Raji (cell line): ENCODE results near the gene FBXL16.

Experiments used
- POLR2A ChIP-seq: IDR thresholded peaks from 2 replicates; pipeline ENCODE4 v1.6.1; 2011; ENCODE audit warnings: low read depth, low read length, control low read depth; ENCODE audit not compliant: insufficient read depth

FBXL16 gene

DNA sequence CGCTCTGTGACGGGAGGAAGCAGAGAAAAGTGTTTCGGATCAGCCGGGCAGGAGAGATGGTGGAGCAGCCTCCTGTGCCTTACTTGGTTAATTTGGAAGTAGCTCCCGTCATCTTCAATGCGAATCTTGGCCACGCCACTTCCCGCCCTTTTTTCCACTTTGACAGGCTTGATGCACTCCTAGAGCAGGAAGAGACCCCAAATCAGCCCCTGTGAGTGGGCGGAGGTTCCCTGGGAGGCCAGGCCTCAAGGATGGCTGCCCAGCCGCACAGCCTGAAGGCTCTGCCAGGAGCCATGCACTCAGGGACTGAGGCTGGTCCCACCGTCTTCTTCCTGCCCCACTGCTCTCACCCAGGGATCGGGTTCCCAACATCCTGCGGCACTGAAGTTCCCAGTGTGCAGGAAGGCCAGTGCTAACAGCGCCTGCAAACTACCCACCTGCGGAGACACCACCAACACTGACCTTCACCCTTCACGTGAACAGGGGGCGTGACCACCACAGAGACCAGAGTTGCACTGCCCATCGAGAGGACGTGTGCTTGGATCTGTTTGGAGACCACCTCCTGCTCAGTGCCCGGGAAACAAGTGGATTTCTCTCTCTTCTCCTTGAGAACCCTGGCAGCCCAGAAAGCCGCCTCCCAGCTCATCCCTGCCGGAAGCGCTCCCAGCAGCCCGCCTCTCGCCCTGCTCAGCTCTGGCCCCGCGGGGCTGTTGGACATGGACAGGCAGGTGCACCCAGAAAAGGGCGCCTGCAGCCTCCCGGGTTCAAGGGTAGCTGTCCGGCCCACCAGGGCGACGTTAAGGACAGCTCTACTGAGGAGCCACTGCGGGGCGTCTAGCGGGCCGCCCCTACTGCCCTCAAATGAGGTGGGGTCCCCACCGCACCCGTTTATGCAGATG lies 34.2 kb upstream of the FBXL16 start:
- no peak for TF ChIP-seq POLR2A

DNA sequence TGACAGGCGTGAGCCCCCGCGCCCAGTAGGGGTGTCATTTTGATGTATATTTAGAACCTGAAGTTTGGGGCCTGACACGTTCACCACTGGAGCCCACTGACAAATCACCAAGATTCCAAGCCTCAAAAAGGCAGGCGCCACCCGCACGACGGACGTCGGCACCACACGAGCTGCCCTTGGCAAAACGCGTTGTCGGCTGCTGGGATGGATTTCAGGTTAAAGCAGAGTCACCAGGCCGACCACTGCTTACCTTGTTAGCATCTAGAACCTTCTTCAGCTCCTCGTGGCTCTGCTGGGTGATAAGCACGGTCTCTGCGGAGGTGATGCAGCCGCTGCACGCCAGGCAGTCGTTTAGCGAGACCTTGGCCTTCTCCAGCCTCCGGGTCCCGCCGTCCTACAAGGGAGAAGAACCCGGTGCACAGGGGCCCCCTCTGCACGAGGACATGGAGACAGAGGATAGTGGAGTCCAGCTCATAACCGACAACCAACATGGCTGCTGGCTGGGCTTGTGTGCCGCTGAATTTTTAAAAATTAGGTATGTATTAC lies 31.4 kb upstream of the FBXL16 start:
- TF ChIP-seq POLR2A: no peak

DNA sequence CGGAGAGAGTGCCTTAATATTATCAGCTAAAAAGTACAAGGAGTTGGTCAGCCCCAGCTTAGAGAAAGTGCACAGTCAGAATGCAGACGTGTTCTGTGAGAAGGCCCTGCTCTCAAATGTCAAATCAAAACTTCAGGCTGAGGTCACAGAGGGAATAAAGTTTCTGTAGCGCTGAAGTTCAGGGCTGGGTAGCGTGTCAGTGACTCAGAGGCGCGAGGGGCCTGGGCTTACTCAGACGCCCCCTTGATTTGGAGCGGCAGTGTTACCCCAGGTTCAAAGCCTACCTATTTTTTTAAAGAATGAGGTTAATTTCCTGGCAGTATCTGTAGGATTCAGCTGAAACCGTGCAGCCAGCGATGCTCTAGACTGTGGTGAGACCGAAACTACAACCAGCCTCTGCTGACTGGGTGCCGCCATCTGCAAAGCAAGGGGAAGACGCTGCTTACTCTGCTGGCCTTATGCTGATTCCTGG lies 30.4 kb upstream of the FBXL16 start:
- TF ChIP-seq POLR2A: no peak

DNA sequence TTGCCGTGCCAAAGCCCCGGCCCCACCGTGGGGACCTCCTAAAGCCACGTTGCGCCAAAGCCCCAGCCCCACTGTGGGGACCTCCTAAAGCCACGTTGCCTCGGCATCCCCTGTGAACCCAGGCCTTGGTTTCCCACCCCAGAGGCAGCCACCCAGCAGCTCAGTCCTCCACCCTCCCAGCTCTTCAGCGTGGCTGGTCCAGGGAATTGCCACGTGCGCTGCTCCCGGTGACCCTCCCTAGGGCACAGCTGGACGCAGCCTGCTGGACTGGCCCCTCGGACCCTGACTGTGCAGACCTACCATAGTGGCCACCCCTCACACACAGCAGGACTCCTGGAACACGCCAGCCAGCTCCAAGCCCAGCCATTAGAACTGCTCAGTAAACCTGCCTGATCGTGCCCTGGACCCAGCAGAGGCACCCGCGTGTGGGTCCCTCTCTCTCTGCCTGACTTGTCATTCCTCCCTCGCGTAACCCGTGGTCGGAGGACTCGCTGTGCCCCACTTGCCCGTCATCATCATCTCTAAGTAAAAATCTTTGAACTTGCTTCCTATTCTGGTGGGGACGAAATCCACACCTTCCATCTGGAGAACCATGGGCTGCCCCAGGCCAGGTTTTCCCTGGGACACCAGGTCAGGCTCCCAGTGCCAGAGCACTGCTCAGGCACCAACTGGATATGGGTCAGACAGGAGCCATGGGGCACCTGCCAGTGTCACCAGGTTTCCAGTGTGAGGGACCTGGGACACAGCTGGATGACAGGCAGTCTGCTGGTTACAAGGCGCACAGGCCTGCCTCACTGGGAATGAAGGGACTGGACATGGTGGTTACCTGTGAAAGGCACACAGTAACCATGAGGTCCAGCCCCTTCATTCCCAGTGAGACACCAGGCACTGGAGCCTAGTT lies 29.6 kb upstream of the FBXL16 start:
- TF ChIP-seq POLR2A: no peak

DNA sequence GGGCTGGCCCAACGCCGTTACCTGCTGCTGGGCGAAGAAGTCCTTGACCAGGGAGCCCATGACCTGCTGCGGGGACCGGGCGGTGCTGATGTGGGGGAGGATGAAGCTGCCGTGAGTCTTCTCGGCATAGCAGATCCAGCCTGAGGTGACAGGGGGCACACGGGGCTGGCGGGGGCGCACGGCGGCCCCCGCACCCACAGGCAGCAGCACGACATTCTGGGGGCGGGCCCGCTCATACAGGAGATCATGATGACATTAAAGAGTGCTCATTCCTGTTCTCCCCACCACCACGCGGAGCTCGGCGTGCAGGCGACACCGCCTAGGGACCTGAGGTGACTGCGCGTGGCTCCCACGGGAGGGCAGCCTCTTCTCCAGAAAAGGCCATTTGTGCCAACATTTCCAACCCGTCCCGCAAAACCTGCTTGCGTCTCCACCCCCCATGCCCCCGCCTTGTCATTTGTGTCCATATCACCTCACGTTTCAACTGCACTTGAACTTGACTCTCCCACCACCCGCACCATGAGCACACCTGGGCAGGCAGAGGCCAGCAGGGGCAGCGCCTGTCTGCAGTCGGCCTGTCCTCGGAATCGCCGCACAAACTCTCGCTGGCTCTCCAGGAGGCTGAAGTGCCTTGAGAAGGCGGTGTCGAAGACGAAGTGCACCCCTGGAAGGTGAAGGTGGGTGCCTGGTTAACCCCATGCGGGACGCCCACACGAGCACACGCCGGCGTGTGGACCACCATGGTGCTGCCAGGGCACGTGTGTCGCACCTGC lies 28.8 kb upstream of the FBXL16 start:
- TF ChIP-seq POLR2A: no peak

DNA sequence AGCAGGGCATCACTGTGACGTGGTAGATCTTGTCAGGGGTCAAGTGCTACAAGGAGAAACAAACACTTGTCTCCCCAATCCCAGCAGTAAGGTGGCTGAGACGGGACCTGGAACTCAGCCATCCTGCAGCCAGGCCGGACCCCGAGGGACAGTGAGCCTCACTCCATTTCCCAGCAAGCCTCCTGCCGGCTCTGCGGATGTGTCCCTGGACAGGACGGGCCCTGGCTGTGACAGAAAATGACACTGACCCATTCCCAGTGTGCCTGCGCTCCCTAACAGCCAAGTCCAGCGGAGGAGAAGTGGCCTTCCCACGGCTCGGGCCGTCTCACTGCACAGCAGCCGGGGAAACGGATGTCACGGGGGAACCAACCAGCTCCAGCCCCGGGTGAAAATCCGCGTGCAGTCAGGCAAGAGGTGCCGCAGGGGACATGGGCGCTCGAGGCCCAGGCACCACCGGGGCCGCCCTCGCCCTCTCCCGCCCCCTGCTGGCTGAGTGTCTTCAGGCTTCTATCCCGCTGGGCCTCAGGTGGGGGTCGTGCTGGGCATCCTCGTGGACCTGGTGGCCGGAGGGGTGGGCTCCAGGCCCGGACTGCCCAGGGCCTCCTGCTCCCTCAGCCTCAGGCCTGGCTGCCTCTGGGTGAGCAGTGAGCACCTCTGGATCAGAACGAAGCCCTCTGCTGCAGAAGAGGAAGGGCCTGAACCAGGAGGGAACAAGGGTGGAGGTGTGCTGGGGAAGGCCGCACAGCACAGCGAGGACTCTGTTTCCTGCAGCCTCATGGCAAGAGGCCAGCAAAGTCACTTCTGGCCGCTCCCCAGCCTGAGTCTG lies 28.0 kb upstream of the FBXL16 start:
- TF ChIP-seq POLR2A: no peak

DNA sequence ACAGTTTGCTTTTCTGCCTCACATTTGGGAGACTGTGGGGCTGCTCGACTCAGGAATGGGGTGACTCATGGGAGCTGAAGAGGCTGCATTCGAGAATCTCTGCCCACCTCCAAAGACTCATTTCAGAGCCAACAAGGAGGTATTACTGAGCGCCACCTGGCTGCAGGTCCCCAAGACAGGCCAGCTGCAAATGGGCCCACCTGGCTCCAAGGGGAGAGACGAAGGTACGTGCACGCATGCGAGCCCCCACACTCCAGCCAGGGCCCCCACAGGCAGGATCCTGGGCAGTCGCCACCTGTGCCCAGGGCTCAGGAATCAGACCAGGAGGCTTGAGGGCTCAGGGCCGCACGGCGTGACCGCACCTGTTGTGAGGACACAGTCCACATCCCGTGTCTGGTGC lies 27.3 kb upstream of the FBXL16 start:
- no peak for TF ChIP-seq POLR2A

DNA sequence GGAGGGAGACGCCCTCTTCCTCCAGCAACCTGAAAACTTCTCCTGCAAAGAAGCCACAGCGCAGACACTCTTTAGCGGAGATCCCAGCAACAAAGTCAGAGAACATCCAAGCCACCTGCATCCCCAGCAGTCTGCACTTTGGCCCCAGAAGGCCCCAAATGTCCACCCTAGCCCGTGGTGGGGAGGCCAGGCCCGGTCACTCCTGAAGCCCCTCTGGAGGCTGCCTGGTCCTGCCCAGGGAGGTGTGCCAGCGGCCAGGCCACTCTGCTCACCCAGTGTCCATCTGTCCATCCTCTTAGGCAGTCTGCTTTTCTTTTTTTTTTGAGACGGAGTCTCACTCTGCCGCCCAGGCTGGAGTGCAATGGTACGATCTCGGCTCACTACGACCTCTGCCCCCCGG lies 26.7 kb upstream of the FBXL16 start:
- no peak for TF ChIP-seq POLR2A

DNA sequence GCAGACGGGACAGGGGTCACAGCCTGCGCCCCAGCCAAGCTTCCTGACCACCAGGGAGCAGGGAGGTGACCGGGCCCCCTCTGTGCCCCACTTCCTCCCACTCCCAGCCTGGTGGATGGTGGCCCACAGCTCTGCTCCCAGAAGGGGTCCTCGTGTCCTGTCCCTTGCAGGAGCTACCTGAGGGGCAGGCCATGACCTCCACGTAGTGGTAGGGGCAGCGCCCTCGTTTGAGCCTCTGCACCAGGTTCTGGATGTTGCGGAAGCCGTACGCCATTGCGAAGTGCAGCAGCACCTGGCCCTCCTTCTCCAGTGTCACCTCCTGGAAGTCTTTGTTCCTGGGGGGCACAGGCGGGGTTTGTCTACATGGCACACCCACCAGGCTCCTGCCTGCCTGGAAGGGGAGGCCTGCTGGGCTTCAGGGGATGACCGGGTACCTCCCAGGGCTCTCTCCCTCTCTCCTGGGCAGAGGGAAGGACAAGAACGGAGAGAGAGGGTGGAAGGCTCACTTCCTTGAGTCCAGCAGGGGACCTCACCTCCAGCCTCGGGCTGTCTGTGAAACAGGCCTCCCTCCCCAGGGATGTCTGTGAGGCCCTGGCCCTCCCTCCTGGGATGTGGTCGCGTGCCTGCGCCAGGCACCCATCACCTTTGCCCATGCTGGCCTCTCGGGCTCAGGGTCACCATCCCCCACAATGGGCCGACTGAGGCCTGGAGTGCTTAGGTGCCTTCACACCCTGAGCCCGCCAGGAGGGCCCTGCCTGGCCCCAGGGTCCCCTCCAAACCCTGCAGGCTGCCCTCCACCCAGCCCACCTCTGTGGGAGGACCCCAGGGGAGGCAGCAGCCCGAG lies 25.3 kb upstream of the FBXL16 start:
- TF ChIP-seq POLR2A: no peak

DNA sequence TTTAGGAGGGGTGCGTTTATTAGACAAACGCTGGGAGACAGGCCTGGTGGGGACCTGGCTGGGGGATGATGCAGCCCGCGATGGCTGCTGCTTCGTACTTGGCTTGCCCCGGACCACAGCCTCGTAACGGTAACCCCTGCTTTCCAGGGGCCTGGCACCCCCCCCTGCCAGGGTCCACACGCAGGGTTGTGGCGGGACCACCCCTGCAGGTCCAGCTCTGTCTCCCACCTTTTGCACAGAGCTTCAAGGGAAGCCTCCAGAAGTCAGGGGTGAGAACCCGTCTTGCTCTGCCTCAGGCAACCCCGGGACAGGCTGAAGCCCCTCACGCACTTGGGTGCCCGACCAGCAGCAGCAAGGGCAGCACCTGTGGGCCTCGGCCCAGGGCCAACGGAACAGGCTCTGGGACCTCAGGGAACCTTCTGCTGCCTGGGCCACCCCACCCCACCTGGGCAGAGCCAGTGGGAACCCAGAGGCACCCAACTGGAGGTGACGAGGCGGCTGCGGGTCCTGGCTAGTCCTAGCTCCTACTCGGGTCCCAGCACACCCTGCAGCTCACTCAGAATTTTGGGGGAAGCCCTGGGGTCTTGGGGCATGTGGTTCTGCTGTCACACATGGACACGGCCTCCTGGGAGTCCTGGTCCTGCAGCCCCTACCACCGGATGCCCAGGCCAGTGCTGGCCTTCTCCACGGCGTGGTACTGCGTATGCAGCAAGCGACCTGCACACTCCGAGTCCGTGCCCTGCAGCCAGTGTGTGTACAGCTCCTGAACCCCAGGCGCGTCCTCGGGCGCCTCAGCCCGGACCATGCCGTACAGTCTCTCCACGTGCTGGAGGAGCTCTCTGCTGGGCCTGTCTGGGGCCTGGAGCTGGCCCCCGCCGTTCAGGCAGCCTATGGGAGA lies 24.4 kb upstream of the FBXL16 start:
- TF ChIP-seq POLR2A: peak; percentile 11; the same call in 1 of the 2 replicates

DNA sequence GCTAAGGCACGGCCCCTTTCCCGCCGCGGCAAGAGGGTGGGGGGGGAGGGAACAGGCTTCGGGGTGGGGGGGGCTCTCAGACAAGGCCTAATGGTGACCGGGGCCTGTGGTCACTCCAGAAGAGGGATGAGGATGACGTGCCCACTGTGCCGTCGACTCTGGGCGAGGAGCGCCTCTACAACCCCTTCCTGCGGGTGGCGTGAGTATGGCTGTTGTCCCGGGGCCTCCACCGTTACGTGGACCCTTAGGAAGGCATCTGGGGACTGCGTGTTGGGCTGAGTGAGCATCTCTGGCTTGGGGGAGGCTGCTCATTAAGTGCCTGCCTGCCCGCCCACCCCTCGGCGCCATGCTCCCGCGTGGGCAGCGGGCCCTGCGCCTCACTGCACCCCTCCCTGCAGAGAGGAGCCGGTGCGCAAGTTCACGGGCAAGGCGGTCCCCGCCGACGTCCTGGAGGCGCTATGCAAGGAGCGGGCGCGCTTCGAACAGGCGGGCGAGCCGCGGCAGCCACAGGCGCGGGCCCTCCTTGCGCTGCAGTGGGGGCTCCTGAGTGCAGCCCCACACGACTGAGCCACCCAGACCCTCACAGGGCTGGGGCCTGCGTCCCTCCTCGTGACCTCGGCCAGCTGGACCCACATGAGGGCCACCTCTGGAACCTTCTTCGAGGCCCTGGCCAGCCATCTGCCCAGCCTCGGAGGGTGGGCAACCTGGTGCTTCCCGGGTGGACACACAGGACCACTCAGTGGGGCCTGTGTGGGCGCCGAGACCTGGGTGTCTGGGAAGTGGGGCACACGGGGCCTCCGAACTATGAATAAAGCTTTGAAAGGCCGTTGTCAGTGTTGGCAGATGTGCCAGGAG lies 23.5 kb upstream of the FBXL16 start:
- peak; percentile 13; the same call in 1 of the 2 replicates for TF ChIP-seq POLR2A

DNA sequence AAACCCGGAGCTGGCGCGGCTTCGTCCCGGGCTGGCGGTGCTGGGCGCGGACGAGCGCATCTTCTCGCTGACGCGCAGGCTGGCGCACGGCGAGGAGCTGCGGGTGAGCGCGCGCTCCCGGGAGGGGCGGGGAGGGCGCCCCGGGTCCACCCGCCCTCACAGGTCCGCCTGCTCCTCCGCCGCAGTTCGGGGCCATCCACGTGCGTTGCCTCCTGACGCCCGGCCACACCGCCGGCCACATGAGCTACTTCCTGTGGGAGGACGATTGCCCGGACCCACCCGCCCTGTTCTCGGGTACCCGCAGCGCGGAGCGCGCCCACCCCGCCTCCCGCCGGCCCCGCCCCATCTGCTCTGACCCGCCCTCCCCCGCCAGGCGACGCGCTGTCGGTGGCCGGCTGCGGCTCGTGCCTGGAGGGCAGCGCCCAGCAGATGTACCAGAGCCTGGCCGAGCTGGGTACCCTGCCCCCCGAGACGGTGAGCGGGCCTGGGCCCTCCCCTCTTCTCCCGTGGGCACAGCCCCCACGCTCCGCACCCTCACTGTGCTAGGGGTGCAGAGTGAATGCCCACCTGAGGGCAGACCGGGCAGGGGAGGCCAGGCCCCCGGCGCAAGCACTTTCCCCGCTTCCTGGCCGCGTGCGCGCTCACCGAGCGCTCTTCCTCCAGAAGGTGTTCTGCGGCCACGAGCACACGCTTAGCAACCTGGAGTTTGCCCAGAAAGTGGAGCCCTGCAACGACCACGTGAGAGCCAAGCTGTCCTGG lies 22.7 kb upstream of the FBXL16 start:
- peak; percentile 82 for TF ChIP-seq POLR2A
